HG03025 (cell line): ENCODE measurements around the gene PLD6.
"Not testable (repeated sequence)": the region's sequence is repeated elsewhere in the genome, so short reads cannot be mapped to it uniquely, and the experiment has no call there.

Source experiments
- ATAC-seq: cut with Tn5 transposase; IDR thresholded peaks from one replicate; pipeline ENCODE4 v1.9.1; 2021; ENCODE audit warnings: mild to moderate bottlenecking, moderate library complexity; ENCODE audit not compliant: unreplicated experiment, low FRiP score

The PLD6 gene

DNA sequence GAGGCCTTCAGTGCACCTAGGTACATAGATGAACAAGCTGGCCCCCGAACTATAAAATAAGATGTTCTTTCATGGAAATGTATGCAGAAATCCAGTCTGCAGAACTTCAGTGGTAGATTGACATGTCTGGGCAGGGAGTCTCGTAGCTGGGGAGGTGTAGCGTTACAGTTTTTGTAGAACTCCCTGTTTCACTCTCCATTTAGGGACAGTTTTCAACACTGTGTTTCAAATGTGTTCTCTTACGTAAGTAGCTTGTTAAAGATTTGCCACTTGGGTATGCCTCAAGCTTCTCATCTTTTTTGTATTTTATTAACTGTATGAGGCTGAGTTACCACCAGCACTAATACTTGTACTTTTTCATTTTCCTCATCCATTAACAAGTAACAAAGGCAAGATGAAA, 46.6 kb downstream of the PLD6 start:
- ATAC-seq, result no peak

DNA sequence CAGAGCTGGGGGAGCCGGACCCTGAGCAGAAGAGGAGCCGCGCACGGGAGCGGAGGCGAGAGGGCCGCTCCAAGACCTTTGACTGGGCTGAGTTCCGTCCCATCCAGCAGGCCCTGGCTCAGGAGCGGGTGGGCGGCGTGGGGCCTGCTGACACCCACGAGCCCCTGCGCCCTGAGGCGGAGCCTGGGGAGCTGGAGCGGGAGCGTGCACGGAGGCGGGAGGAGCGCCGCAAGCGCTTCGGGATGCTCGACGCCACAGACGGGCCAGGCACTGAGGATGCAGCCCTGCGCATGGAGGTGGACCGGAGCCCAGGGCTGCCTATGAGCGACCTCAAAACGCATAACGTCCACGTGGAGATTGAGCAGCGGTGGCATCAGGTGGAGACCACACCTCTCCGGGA, 47.6 kb downstream of the PLD6 start:
- ATAC-seq, result not testable (repeated sequence)

DNA sequence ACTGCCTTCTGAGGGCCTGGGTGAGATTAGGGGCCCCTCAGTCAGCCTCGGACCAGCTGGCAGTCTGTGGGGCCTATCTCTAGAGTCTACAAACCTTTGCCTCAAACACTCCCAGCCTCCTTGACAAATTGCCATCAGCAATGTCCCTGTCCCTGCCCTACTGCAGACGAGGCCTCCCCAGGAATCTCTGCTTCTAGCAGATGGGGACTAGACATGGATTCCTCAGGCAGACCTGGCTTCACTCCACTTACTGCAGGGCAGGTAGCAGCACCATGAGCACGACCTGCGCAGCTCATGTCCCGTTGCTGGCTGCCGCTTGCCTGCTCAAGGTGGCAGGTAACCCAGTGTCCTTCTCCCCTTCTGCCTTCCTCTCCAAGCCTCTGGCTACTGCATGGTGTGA, 49.1 kb downstream of the PLD6 start:
- ATAC-seq, result no peak

DNA sequence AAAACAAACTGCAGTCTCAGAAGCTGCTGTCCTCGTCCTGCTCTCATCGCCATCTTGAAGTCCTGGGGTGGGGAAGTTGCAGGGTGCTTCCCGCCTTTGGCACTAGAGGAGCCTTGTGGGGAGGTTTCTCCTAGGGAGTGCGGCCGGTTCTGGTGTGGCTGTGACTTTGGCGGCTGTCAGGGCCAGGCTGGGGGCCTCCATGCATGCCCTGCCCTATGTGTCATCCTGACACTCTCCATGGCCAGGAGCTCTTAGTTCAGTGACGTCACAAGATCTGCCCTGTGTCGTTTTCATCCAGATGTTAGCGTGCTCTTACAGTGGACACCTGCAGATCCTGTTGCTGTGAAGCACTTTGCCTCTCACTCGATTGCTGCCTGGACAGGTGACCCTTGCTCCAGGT, 49.6 kb downstream of the PLD6 start:
- ATAC-seq, result no peak

DNA sequence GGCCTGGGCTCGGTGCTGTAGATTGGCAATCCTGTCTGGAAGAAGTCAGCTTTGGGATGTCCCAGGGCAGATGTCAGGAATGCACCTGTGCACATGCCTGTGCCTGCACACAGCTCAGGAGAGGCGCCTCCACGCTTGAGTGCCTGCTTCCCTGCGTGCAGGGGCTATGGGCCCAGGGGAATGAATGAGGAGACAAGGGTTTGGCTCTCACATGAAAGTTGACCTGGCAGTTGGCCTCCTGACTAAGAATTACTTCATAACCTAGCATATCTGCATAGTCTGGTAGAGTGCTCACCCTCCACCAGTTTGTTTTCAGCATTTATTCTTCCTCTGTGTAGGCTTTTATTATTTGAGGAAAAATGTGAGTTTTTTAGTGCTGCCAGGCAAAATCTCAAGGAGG, 50.0 kb downstream of the PLD6 start:
- no peak for ATAC-seq

DNA sequence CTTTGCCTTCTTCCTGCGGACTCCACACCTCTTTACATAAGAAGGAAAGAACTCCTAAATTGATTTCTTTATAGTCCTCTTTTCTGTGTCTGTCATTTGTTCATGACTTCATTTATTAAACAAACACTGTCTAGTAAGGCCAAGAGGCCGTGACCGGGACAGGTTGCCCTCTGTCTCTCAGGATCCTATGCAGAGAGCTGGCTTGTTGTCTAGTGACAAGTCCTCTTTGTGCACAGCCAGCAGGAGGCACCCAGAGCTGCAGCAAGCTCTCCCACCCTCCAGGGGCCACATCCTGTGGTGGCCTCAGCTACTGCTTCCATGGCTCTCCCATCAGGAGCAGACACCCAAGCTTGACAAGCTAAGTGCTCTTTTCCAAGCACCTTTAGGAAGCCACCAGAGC, 50.6 kb downstream of the PLD6 start:
- ATAC-seq, result no peak

DNA sequence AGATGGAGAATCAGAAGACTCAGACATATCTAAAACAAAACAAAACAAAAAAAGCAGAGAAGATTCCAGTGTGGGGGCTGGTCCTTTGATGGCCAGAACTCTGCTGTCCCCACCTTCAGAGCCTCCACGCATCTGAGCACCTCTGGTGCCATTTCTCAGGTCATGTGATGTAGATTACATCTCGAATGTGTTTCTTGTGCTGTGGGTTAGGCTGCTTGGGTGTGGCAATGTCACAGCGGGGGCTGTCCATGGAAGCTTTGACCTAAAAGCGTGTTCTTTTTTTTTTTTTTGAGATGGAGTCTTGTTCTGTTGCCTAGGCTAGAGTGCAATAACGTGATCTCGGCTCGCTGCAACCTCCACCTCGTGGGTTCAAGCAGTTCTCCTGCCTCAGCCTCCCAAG, 51.2 kb downstream of the PLD6 start:
- no peak for ATAC-seq

DNA sequence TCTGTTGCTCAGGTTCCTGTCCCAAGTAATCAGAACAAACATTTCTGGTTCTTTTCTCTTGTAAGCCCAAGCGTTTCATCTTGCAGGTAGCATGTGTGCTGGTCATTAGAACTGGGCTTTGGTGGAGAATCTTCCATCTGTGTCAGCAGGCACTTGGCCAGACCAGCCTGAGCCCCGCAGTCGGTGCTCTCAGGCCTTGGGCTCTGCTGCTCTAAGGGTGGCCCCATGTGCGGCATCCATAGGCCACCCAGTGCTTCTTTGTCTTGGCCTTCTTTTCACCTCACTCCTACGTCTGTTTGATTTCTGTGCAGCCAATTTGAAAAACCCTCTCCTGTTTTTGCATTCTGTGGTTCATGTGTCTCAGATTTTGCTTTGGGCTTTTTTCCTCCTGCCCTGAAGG, 51.6 kb downstream of the PLD6 start:
- ATAC-seq, result no peak

DNA sequence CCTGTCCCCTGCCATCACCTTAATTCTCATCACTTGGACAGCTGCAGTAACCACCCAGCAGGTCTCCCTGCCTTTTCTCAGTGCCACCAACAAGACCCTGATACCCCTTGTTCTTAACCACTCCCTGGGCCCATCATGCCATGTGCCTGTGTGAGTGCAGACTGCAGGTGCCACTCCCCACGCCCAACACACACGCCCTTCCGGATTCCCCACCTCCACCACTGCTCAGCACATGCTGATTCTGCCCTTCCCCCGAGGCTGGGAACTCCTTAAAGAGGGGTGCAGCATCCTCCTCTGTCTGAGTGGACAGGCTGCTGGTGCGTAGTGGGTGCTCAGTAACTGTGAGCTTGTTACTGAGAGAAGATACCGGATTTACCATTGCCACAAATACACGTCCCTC, 52.4 kb downstream of the PLD6 start:
- ATAC-seq, result no peak

DNA sequence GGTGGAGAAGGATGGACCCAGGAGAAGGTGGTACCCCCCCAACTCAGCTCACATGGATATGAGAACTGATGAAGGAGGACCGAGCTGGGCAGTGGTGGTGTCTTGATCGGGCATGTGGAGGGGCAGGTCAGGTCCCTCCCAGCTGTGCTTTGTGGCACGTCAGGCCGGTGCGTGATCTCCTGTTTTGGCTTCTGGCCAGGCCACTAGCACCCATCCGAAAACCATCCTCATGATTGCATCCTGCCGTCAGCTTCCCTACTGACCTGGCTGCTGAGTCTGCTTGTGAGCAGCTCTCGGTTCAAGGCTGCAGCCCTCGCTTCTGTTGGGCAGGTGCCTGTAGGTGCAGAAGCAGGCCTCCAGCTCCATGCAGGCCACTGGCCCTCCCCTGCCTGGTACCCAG, 53.1 kb downstream of the PLD6 start:
- no peak for ATAC-seq

DNA sequence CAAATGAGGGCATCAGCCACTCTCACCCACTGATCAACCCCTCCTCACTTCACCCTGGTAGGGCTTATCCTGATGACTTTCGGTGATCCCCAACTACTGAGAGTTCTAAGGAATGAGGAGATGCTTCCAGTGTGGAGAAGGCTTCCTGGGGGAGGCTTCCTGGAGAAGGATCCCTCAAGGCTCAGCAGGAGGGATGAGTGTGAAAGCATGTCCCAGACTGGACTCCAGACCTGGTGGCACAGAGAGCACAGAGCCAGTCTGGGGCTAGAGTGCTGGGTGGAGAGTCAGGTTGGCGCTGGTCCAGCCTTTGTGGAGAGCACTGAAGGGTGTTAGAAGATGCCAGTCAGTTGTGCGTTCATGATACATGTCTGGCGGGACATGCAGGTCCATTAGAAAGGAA, 53.7 kb downstream of the PLD6 start:
- no peak for ATAC-seq

DNA sequence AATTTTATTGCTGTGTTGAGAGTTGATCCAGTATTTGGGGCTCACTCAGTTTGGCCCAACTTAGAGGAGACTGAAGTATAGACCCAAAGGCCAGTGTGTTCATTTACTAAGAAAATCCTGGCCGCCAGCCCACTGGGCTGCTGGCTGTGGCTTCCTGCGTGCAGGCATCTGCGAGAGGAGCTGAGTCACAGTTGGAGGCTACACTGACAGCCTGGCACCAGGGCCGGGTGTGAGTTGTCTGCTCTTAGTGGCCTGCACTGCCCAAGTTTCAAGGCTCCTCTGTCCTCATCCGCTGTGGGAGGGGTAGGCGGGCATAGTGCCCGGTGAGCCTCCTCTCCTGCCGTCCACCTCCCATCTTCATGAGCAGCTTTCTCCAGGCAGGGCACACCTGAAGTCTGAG, 54.2 kb downstream of the PLD6 start:
- ATAC-seq, result no peak

DNA sequence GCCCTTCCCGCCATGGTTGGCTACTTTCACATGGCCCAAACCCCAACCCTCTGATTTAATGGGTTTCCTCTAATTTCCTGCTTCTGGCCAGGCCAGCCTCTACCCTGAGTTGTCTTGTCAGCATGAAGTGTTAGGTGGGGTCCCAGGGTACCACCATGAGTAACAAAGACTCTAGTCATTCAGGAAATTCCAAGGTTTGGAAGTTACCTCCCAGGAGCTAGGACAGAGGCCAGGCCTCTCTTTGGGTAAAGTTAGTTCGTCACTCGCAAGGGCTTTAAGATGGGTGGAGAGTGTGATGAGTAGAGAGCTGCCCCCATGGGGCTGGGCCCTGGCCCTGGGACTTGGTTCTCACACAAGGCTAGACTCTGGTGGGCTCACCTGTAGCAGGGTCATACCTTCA, 54.6 kb downstream of the PLD6 start:
- no peak for ATAC-seq

DNA sequence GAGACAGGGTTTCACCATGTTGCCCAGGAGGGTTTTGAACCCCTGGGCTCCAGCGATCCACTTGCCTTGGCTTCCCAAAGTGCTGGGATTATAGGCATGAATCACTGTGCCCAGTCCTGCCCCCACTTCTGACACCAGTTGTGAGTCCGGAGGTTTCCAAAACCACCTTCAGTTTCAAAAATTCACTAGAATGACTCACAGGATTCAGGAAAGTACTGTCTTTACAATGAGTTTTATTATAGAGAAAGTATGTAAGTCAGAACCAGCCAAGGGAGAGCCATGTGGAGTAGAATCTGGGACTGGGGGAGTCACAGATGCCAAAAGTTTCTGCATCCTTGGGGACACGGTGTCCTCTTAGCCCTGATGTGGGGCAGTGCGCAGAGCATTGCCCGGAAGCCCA, 55.1 kb downstream of the PLD6 start:
- ATAC-seq, result no peak
